22Rv1 (cell line): ENCODE data around the gene CACNA2D4.

Source experiments
- H3K27ac ChIP-seq: fragments of 450-650 bp; 2 replicates; pipeline ENCODE4 v1.5.1; 2017
- CTCF ChIP-seq: fragments of 450-650 bp; IDR thresholded peaks from 2 replicates; pipeline ENCODE4 v1.5.1; 2017; ENCODE audit warnings: mild to moderate bottlenecking
- ZFX ChIP-seq: fragments of 450-650 bp; IDR thresholded peaks from 2 replicates; pipeline ENCODE4 v1.6.1; 2017; ENCODE audit warnings: antibody characterized with exemption, borderline replicate concordance

Gene CACNA2D4

DNA sequence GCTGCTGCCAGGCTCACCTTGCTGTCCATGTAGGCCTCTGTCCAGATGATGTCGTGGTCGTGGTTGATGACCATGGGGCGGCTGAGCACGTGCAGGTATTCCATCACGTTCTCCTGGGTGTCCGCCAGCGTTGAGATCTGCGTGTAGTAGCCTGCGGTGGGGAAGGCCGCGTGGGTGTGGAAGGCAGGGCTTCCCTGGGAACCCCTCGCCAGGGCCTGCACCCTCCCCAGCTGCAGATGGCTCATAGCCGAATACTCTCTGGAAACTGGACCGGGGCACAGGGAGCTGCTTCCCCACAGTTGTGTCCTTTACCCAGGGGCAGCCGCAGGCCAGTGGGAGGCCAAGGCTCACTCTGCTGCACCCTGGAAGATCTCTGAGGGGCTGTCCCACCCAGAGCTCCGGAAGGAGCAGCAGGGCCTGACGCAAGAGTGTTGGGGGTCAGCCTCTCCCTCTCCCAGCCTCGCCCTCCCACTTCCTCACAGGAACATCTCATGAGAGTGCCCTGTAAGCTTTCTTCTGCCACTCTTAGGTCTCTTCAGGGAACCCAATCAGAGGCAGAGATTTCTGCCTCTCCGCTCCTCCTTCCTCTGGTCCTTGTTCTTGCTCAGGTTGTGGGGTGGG is 35.5 kb downstream of the CACNA2D4 start:
- H3K27ac ChIP-seq: no peak overlapping the region
- TF ChIP-seq ZFX (no peak), CTCF (no peak)

- H3K27ac ChIP-seq: no peak overlapping the region
- no peak for TF ChIP-seq CTCF
- TF ChIP-seq ZFX: no peak
Measured at GRCh38 chr12:1882405-1882804, 36.0 kb downstream of the CACNA2D4 start.

GRCh38 chr12:1881936-1882335 is 36.5 kb downstream of the CACNA2D4 start:
- no peak overlapping the region for H3K27ac ChIP-seq
- TF ChIP-seq ZFX (no peak), CTCF (no peak)

- no peak for TF ChIP-seq CTCF
- TF ChIP-seq ZFX: no peak
- H3K27ac ChIP-seq: no peak overlapping the region
Measured at GRCh38 chr12:1881301-1881700, 37.2 kb downstream of the CACNA2D4 start.

- TF ChIP-seq ZFX (no peak), CTCF (no peak)
- H3K27ac ChIP-seq: no peak overlapping the region
Measured at GRCh38 chr12:1880876-1881275, 37.6 kb downstream of the CACNA2D4 start.

GRCh38 chr12:1880153-1880845 is 38.2 kb downstream of the CACNA2D4 start:
- TF ChIP-seq ZFX: no peak
- no peak for TF ChIP-seq CTCF
- no peak overlapping the region for H3K27ac ChIP-seq

DNA sequence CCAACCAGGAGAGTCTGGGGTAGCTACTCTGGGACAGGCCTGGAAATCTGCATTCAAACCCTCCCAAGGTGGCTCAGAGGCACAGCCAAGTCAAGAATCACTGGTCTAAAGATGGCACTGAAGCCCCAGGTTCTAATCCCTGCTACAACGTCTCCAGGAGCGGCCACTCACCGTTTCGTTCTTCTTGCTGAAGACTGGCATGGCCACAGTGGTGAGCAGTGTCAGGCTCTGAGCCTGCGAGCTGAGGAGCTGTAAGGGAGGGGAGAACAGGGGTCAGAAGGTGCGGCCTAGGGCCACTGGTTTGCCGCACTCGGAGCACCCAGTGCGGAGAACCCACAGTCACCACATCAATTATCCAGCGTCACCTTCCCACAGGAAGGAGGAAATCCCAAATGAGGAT is 38.8 kb downstream of the CACNA2D4 start:
- no peak overlapping the region for H3K27ac ChIP-seq
- no peak for TF ChIP-seq CTCF
- no peak for TF ChIP-seq ZFX
